Activated naive CD4-positive, alpha-beta T cell treated with anti-CD3 and anti-CD28 coated beads for 36 hours (primary cell): ENCODE data around the gene CTSW. TPM values are rescaled to one million over a fixed set of nuclear protein-coding genes. Genes with fewer than 3 reads are reported as not detected.

Experiments
- CTCF ChIA-PET: fragments of 350-600 bp; sonication (Branson Sonifier 250); formaldehyde crosslinking; loops from one replicate; lab custom pipeline; 2021; ENCODE audit warnings: antibody characterized with exemption; lab: Charles Lee
- DNase-seq: peaks from one replicate; pipeline ENCODE4 v3.0.0-alpha.2; 2020
- H3K27ac Mint-ChIP-seq: one replicate; pipeline ENCODE4 v1.8.0; 2021; ENCODE audit warnings: mild to moderate bottlenecking, mixed read lengths
- H3K27me3 Mint-ChIP-seq: one replicate; pipeline ENCODE4 v1.8.0; 2021; ENCODE audit warnings: low read depth, mixed read lengths
- H3K36me3 Mint-ChIP-seq: one replicate; pipeline ENCODE4 v1.8.0; 2021; ENCODE audit warnings: low read depth, mixed read lengths
- H3K4me1 Mint-ChIP-seq: one replicate; pipeline ENCODE4 v1.8.0; 2021; ENCODE audit warnings: low read depth, mixed read lengths
- H3K4me3 Mint-ChIP-seq: one replicate; pipeline ENCODE4 v1.8.0; 2021; ENCODE audit warnings: mild to moderate bottlenecking, moderate library complexity, mixed read lengths
- H3K9me3 Mint-ChIP-seq: one replicate; pipeline ENCODE4 v1.8.0; 2021; ENCODE audit warnings: mixed read lengths
- intact Hi-C: fragments of 100-400 bp; cut with micrococcal nuclease; formaldehyde crosslinking; loops from one replicate; pipeline ENCODE4 v1.15.1; 2023
- total RNA-seq, 2 experiments: library from RNA; stranded (reverse); gene quantifications; one replicate each; pipeline ENCODE4 v1.2.3, GENCODE V29; 2021

CTSW gene
- total RNA-seq, 2 experiments from 2014 or later, result 0.91 to 0.95 TPM

GRCh38 chr11:65862941-65863888, 16.4 kb upstream of the CTSW start:
- peak; percentile 3 for DNase-seq
- peaks cover 30% of the 10 kb centered on the region for H3K36me3 Mint-ChIP-seq
- no peak overlapping the region for H3K27ac Mint-ChIP-seq
- intact Hi-C loops, result no loop called here
- H3K9me3 Mint-ChIP-seq, result no peaks in the 10 kb centered on the region
- H3K4me1 Mint-ChIP-seq, result peaks cover 19% of the 10 kb centered on the region
- H3K27me3 Mint-ChIP-seq, result no peaks in the 10 kb centered on the region
- CTCF ChIA-PET, result interaction anchor here (0.8 to 6.1 kb wide), 3 partner anchors 8 to 24 kb away, joined by 3 to 178 read pairs (median 3); partner anchors contain the start of genes CCDC85B, CTSW and FIBP
- no peak overlapping the region for H3K4me3 Mint-ChIP-seq

GRCh38 chr11:65863889-65864705, 15.5 kb upstream of the CTSW start:
- Mint-ChIP-seq H3K4me3 (no peak overlapping the region), H3K27ac (no peak overlapping the region), H3K9me3 (no peaks in the 10 kb centered on the region), H3K4me1 (peaks cover 16% of the 10 kb centered on the region), H3K27me3 (no peaks in the 10 kb centered on the region), H3K36me3 (peaks cover 30% of the 10 kb centered on the region)
- CTCF ChIA-PET, result interaction anchor here (6.1 kb wide), 1 partner anchor 23 kb away, joined by 178 read pairs; the partner anchor contains the start of genes CCDC85B, CTSW and FIBP
- intact Hi-C loops, result no loop called here
- no peak for DNase-seq

DNA sequence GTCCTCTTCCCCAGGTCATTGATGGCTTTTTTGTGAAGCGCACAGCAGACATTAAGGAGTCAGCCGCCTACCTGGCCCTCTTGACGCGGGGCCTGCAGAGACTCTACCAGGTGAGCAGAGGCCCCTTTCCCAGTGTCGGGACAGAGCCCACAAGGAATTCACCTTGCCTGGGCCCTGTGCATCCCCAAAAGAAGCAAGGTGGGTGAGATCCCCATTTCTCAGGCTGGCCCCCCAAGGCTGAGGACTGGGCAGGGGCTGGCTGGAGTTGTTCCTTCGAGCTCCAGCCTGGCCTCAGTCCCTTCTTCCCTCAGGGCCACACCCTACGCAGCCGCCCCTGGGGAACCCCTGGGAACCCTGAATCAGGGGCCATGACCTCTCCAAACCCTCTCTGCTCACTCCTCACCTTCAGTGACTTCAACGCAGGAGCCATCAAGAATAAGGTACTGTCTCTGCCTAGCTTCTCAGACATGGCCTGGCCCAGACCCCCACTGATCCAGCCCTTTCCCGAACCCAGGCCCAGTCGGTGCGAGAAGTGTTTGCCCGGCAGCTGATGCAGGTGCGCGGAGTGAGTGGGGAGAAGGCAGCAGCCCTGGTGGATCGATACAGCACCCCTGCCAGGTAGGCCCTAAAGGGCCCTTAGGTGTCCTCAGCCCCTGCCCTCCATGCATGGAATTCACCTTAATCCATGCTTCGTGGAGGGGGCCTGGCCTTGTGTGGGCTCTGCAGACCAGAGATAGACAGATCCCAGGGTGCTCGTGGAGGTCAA, 14.7 kb upstream of the CTSW start:
- Mint-ChIP-seq H3K9me3 (no peaks in the 10 kb centered on the region), H3K27ac (no peak overlapping the region), H3K27me3 (no peaks in the 10 kb centered on the region), H3K4me1 (peaks cover 16% of the 10 kb centered on the region), H3K4me3 (no peak overlapping the region), H3K36me3 (peaks cover 30% of the 10 kb centered on the region)
- no peak for DNase-seq
- CTCF ChIA-PET, result interaction anchor here (3.2 kb wide), 1 partner anchor 19 kb away, joined by 15 read pairs; no protein-coding TSS in a partner anchor
- intact Hi-C loops, result no loop called here

DNA sequence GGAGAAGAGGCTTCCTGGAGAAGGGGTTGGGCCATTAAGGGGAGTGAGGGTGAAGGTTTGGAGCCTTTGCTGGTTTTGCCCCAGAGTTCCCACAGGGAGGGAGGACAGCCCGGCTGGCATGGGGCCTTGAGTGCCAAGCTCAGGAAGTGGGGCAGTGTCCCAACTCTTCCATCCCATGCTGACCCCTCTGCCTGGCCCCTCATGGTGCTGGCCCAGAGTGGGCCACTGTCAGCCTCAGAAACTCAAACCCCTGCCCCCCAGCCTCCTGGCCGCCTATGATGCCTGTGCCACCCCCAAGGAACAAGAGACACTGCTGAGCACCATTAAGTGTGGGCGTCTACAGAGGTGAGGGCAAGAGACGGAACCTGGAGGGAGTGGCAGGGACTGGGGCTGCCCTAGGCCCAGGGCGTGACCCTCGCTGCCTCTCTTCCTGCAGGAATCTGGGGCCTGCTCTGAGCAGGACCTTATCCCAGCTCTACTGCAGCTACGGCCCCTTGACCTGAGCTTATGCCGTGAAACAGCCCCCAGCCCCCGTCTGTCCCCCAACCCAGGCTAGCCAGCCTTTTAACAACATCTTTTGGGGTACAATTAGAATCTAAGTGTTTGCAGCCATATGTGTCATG, 14.0 kb upstream of the CTSW start:
- intact Hi-C loops, result no loop called here
- CTCF ChIA-PET, result interaction anchor here (3.2 kb wide), 1 partner anchor 19 kb away, joined by 15 read pairs; no protein-coding TSS in a partner anchor
- H3K9me3 Mint-ChIP-seq, result no peaks in the 10 kb centered on the region
- no peak overlapping the region for H3K27ac Mint-ChIP-seq
- H3K4me1 Mint-ChIP-seq, result peaks cover 16% of the 10 kb centered on the region
- H3K36me3 Mint-ChIP-seq, result peaks cover 27% of the 10 kb centered on the region
- H3K4me3 Mint-ChIP-seq, result no peak overlapping the region
- no peaks in the 10 kb centered on the region for H3K27me3 Mint-ChIP-seq
- DNase-seq, result no peak

DNA sequence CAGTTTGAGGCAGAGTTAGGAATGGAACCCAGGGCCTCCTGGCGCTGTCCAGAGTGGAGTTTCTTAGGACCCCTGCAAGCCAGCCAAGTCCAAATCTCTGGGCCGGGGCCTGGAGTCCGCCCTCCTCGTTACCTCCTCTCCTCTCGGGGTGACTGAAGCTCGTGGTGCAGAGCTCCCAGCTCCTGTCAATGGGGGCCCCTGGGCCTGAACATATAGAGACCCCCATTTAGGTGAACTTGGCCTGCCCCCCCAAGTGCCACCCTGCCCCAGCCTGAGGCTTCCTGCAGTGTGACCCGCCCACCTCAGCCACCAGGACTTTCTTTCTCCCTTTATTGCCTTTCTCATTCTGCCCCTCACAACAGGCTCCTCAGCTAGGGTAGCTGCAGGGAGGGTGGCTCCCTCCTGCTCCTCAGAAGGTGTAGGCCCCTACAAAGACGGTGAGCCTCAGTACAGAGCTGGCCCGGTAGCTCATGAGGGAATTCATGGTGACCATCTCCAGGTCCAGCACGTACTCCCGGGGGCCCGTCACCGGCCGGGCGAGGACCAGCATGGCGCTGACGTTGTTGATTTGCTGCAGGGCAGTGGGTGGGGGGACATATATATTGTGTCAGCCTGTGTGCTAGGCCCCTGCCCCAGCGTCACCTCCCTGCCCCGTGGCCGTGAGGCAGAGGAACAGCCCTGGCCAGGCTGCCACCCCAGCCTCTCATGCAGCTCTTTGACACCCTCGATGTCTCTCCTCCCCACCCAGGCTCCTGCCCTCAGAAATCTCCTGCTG, 12.9 kb upstream of the CTSW start:
- Mint-ChIP-seq H3K4me3 (no peak overlapping the region), H3K36me3 (peaks cover 22% of the 10 kb centered on the region), H3K4me1 (peaks cover 11% of the 10 kb centered on the region), H3K27ac (no peak overlapping the region), H3K9me3 (no peaks in the 10 kb centered on the region), H3K27me3 (no peaks in the 10 kb centered on the region)
- intact Hi-C loops, result no loop called here
- DNase-seq, result no peak
- CTCF ChIA-PET, result interaction anchor here (0.5 to 3.2 kb wide), 2 partner anchors 18 to 21 kb away, joined by 3 to 15 read pairs; no protein-coding TSS in a partner anchor

GRCh38 chr11:65867284-65868071, 12.2 kb upstream of the CTSW start:
- DNase-seq, result no peak
- peaks cover 11% of the 10 kb centered on the region for H3K4me1 Mint-ChIP-seq
- no peak overlapping the region for H3K27ac Mint-ChIP-seq
- H3K9me3 Mint-ChIP-seq, result no peaks in the 10 kb centered on the region
- intact Hi-C loops, result no loop called here
- peaks cover 18% of the 10 kb centered on the region for H3K36me3 Mint-ChIP-seq
- CTCF ChIA-PET, result interaction anchor here (3.2 kb wide), 1 partner anchor 17 kb away, joined by 15 read pairs; no protein-coding TSS in a partner anchor
- H3K27me3 Mint-ChIP-seq, result no peaks in the 10 kb centered on the region
- H3K4me3 Mint-ChIP-seq, result no peak overlapping the region

GRCh38 chr11:65868076-65868667, 11.5 kb upstream of the CTSW start:
- DNase-seq, result peak; percentile 36
- Mint-ChIP-seq H3K27me3 (no peaks in the 10 kb centered on the region), H3K27ac (no peak overlapping the region), H3K9me3 (no peaks in the 10 kb centered on the region), H3K36me3 (peaks cover 14% of the 10 kb centered on the region), H3K4me3 (no peak overlapping the region), H3K4me1 (peaks cover 10% of the 10 kb centered on the region)
- intact Hi-C loops, result no loop called here
- CTCF ChIA-PET, result interaction anchor here (1.1 to 5.0 kb wide), 3 partner anchors 8 to 120 kb away, joined by 3 to 57 read pairs (median 8); partner anchors contain the start of genes FIBP and MUS81

DNA sequence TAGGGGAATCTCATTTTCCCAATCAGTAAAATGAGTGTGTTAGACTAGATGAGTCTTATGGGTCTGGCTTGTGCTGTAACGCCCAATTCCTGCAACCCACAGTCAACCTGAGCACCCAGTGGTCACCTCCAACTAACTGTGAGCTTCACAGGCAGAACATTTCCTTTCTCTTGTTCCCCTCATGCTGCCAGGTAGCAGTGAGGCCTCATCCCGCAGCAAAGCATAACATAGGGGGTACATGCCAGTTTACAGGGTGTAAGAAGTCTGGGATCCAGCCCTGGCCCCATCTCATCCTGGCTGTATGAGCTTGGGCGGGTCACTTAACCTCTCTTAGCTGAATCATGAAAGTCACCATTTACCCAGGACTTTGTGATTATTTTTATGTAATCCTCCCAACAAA, 10.7 kb upstream of the CTSW start:
- CTCF ChIA-PET, result interaction anchor here (1.1 to 5.0 kb wide), 3 partner anchors 9 to 120 kb away, joined by 3 to 57 read pairs (median 8); partner anchors contain the start of genes FIBP and MUS81
- intact Hi-C loops, result no loop called here

DNA sequence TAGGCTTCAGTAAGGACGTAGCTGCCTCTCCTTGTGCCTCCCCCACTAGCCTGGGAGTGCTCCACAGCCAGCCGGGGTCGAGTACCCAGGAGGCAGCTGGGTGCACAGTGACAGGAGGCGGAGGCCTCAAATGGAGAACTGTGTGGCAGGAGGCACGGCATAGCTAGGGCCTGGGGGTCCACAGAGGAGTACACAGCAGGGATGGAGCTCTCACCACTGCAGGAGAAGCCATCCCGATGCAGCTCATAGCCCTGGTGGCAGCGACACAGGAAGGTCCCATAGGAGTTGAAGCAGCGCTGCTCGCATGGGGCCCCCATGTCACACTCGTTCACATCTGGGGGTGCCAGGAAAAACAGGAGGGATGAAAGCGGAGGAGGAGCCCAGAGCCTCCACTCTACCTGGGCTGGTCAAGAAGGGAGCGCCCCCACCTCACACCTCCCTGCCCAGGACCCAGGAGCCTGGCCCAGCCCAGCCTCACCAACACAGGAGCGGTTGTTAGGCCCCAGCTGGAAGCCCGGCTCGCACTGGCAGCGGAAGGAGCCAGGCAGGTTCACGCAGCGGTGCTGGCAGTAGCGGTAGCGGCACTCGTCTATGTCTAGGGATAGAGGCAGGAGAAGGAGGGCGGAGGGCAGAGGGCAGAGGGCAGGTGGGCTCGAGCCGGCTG, 9.9 kb upstream of the CTSW start:
- no peak for DNase-seq
- intact Hi-C loops, result no loop called here
- Mint-ChIP-seq H3K9me3 (no peaks in the 10 kb centered on the region), H3K4me1 (peaks cover 11% of the 10 kb centered on the region), H3K4me3 (no peak overlapping the region), H3K27me3 (no peaks in the 10 kb centered on the region), H3K27ac (no peak overlapping the region), H3K36me3 (peaks cover 10% of the 10 kb centered on the region)
- CTCF ChIA-PET, result interaction anchor here (5.0 kb wide), 1 partner anchor 17 kb away, joined by 57 read pairs; the partner anchor contains the start of gene FIBP

More for the DNA sequence above, 10.7 kb upstream of the CTSW start:
- Mint-ChIP-seq H3K36me3 (peaks cover 10% of the 10 kb centered on the region), H3K4me3 (no peak overlapping the region), H3K9me3 (no peaks in the 10 kb centered on the region), H3K27ac (no peak overlapping the region), H3K27me3 (no peaks in the 10 kb centered on the region), H3K4me1 (peaks cover 13% of the 10 kb centered on the region)
- DNase-seq, result no peak
